Smooth muscle cell (in vitro differentiated cells): Measurements from ENCODE around the gene CSNK2A3. TPM values are rescaled to one million over a fixed set of nuclear protein-coding genes. Genes with fewer than 3 reads are reported as not detected.
"Not testable (repeated sequence)": the region's sequence is repeated elsewhere in the genome, so short reads cannot be mapped to it uniquely, and the experiment has no call there.

ENCODE experiments used
- DNase-seq: peaks from one replicate; lab custom pipeline; 2025; ENCODE audit not compliant: unreplicated experiment; lab: John Stamatoyannopoulos, UW
- H2AFZ ChIP-seq: fragments of 200-600 bp; sonication (generic); 2 replicates; pipeline ENCODE4 v1.6.0; 2016; ENCODE audit warnings: antibody characterized with exemption, low read depth, mild to moderate bottlenecking
- H3F3A ChIP-seq: fragments of 200-600 bp; sonication (generic); 2 replicates; pipeline ENCODE4 v1.6.0; 2017; ENCODE audit warnings: antibody characterized with exemption, low read depth
- H3K27ac ChIP-seq: fragments of 200-600 bp; sonication (generic); 2 replicates; pipeline ENCODE4 v1.5.1; 2016; ENCODE audit warnings: low read depth, mild to moderate bottlenecking
- H3K27me3 ChIP-seq: fragments of 200-600 bp; sonication (generic); 2 replicates; pipeline ENCODE4 v1.6.1; 2016; ENCODE audit warnings: low read depth, mild to moderate bottlenecking
- H3K36me3 ChIP-seq: fragments of 200-600 bp; sonication (generic); 2 replicates; pipeline ENCODE4 v1.5.1; 2016; ENCODE audit warnings: low read depth
- H3K4me1 ChIP-seq: fragments of 200-600 bp; sonication (generic); 2 replicates; pipeline ENCODE4 v1.5.1; 2016; ENCODE audit warnings: low read depth
- H3K4me2 ChIP-seq: fragments of 200-600 bp; sonication (generic); 2 replicates; pipeline ENCODE4 v1.6.0; 2016; ENCODE audit warnings: mild to moderate bottlenecking
- H3K4me3 ChIP-seq: fragments of 200-600 bp; sonication (generic); 2 replicates; pipeline ENCODE4 v1.5.1; 2016; ENCODE audit warnings: mild to moderate bottlenecking
- H3K79me2 ChIP-seq: fragments of 200-600 bp; sonication (generic); 2 replicates; pipeline ENCODE4 v1.6.0; 2016; ENCODE audit warnings: low read depth, mild to moderate bottlenecking
- H3K9ac ChIP-seq: fragments of 200-600 bp; sonication (generic); 2 replicates; pipeline ENCODE4 v1.6.0; 2016; ENCODE audit warnings: low read depth
- H3K9me3 ChIP-seq: fragments of 200-600 bp; sonication (generic); replicated peaks from 2 replicates; pipeline ENCODE4 v1.5.1; 2016; ENCODE audit warnings: low read depth
- H4K20me1 ChIP-seq: fragments of 200-600 bp; sonication (generic); 2 replicates; pipeline ENCODE4 v1.6.0; 2016; ENCODE audit warnings: low read depth
- CTCF ChIP-seq: fragments of 200-600 bp; sonication (generic); IDR thresholded peaks from 2 replicates; pipeline ENCODE4 v1.5.1; 2017; ENCODE audit warnings: borderline replicate concordance, mild to moderate bottlenecking, antibody characterized with exemption; ENCODE audit not compliant: insufficient read depth, poor library complexity, severe bottlenecking
- WGBS: methylation state at CpG from one replicate; pipeline ENCODE4 v1.1.7; 2016; ENCODE audit warnings: low lambda C conversion rate; 5-methylcytosine and 5-hydroxymethylcytosine counted together
- polyA plus RNA-seq: library from polyadenylated mRNA; unstranded; fragments of >200 nt; fragmentation: Nextera tagmentation; extraction: Ambion mirVana; gene quantifications from 2 replicates; pipeline ENCODE4 v1.2.1, GENCODE V29; 2016
- total RNA-seq: library from RNA; depleted of rRNA; stranded (reverse); fragments of >200 nt; gene quantifications from 2 replicates; pipeline ENCODE4 v1.2.3, GENCODE V29; 2014

CSNK2A3 gene
- total RNA-seq (1.1 and 2.2 TPM in 2 replicates), polyA plus RNA-seq (1.0 and 1.6 TPM in 2 replicates)

DNA sequence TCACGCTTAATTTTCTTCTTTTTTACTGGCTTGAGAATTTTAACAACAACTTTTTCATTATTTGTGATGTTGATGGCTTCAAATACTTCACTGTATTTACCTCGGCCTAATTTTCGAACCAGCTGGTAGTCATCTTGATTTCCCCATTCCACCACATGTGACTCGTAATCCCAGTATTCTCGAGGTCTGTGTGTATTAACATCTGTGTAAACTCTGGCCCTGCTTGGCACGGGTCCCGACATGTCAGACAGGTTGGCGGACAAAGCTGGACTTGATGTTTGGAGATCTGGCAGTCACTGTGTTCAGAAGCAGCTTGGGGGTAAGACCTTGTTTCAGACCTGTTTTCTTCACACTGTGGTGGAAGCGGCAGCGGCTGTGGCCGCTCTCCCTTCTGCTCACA, at the start of gene CSNK2A3:
TSS of gene CSNK2A3 (minus strand) at position 373 of the 400 bp plus-strand sequence. CDS start at position 242, 131 bp downstream.
- DNase-seq, H3K27ac ChIP-seq, H3K9me3 ChIP-seq, H2AFZ ChIP-seq, H3K4me2 ChIP-seq, H3K4me3 ChIP-seq, H3K9ac ChIP-seq, H4K20me1 ChIP-seq, H3K79me2 ChIP-seq, H3K27me3 ChIP-seq, H3K36me3 ChIP-seq, H3F3A ChIP-seq: not testable (repeated sequence)
- WGBS = 79% methylated on average over 11 of the region's 11 CpGs
- peaks cover 12% of the 10 kb centered on the region for H3K4me1 ChIP-seq

GRCh38 chr11:11401960-11402535, 49.0 kb upstream of the CSNK2A3 start:
- TF ChIP-seq CTCF = no peak
- Histone ChIP-seq H3K4me3 (no peak overlapping the region), H2AFZ (no peak overlapping the region), H3K9ac (no peak overlapping the region), H3K4me2 (no peak overlapping the region), H3K27ac (no peak overlapping the region), H3K4me1 (peaks cover 10% of the 10 kb centered on the region), H3K27me3 (no peaks in the 10 kb centered on the region), H3K36me3 (no peaks in the 10 kb centered on the region), H3K9me3 (no peaks in the 10 kb centered on the region), H4K20me1 (no peaks in the 10 kb centered on the region), H3K79me2 (no peaks in the 10 kb centered on the region), H3F3A (peaks cover 11% of the 10 kb centered on the region)
- DNase-seq = no peak
- 79% methylated on average over 3 of the region's 3 CpGs for WGBS

DNA sequence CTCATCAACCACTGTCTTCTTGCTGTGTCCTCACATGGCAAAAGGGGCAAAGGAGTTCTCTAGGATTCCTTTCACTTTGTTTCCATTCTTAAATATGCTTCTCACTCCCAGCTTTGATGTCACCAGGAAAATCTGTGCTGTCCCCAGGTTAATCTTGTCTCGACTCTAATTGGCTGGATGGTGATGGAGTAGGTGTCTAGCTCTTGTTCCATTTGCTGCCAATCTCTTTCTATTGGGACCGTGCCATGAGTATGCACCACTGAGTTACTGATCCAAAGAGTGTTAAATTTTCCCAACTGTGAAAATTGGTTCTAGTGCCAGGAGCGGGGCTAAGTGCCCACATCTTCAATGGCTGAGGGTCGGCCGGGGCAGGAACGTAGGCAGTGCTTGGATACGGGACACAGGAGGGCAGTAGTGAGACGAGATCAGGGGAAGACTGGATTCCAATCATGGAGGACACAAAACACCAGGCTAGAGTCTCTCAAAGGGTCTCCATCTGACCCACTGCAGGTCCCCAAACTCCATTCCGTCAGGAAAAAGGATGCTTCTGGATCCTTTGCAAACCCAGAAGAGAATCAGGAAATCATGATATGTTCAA, 47.7 kb upstream of the CSNK2A3 start:
- H3F3A ChIP-seq = no peaks in the 10 kb centered on the region
- DNase-seq = no peak

GRCh38 chr11:11400121-11400520, 47.1 kb upstream of the CSNK2A3 start:
- TF ChIP-seq CTCF = no peak
- Histone ChIP-seq H3K4me1 (peaks cover 17% of the 10 kb centered on the region), H3K9ac (no peak overlapping the region), H3K9me3 (no peaks in the 10 kb centered on the region), H3K79me2 (no peaks in the 10 kb centered on the region), H3K36me3 (no peaks in the 10 kb centered on the region), H3F3A (no peaks in the 10 kb centered on the region), H4K20me1 (no peaks in the 10 kb centered on the region), H3K4me2 (no peak overlapping the region), H2AFZ (no peak overlapping the region), H3K27ac (no peak overlapping the region), H3K4me3 (no peak overlapping the region), H3K27me3 (no peaks in the 10 kb centered on the region)
- 93% methylated on average over 3 of the region's 3 CpGs for WGBS
- DNase-seq = no peak

More for the DNA sequence above, 47.7 kb upstream of the CSNK2A3 start:
- Histone ChIP-seq H3K36me3 (no peaks in the 10 kb centered on the region), H3K9me3 (no peaks in the 10 kb centered on the region), H3K9ac (no peak overlapping the region), H3K27me3 (no peaks in the 10 kb centered on the region), H3K4me1 (peaks cover 17% of the 10 kb centered on the region), H3K4me3 (no peak overlapping the region), H3K4me2 (no peak overlapping the region), H3K27ac (no peak overlapping the region), H2AFZ (no peak overlapping the region), H3K79me2 (no peaks in the 10 kb centered on the region), H4K20me1 (no peaks in the 10 kb centered on the region)
- 84% methylated on average over 9 of the region's 9 CpGs for WGBS
- TF ChIP-seq CTCF = no peak
